RWPE1 (cell line): ENCODE results near the gene CCNI.

Source experiments
- CTCF ChIA-PET: fragments of 350-600 bp; sonication (Branson Sonifier 250); formaldehyde crosslinking; extraction: SDS; loops from one replicate; lab custom pipeline; 2021; lab: Yijun Ruan, JAX
- POLR2A ChIA-PET: fragments of 400-600 bp; formaldehyde crosslinking; extraction: SDS; loops from one replicate; lab custom pipeline; 2020; ENCODE audit warnings: antibody characterized with exemption; ENCODE audit not compliant: low non-redundant PET; lab: Yijun Ruan, JAX
- DNase-seq: peaks from one replicate; pipeline ENCODE4 v3.0.0; 2012; ENCODE audit warnings: low spot score
- H3K27ac ChIP-seq: fragments of 450-650 bp; 2 replicates; pipeline ENCODE4 v1.5.1; 2017
- TF ChIP-seq, protein P1 (sequence below): fragments of 450-650 bp; conservative IDR thresholded peaks from 2 replicates; pipeline ENCODE4 v1.5.1; 2017; ENCODE audit warnings: low read depth, mild to moderate bottlenecking

CCNI gene

DNA sequence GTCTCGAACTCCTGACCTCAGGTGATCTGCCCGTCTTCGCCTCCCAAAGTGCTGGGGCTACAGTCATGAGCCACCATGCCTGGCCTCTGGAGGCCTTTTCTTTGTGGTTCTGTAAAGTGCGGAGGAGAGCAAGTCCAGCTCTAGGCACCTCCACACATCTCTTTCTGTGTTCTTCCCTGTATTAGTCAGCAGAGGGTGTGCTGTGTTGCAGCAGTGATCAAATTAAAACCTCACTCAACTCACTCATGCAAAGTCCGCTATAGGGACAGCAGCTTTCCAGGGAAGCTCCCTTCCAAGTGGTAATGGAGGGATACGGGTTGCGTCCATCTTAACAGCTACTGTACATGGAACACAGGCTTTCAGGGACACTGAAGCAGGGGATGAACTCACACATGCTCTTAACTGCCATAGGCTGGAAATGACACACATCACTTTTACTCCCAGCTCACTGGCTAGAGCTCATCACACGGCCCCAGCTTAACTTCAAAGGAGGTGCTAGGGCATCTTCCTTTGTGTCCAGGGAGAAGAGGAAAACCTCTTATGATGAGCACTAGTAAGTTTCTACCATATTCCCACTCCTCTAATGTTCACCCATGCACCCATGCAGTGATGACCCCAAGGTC is 45.2 kb upstream of the CCNI start:
- POLR2A ChIA-PET, result no interaction called here
- CTCF ChIA-PET, result interaction anchor here (0.6 to 0.8 kb wide), 3 partner anchors 14 to 1036 kb away, joined by 3 read pairs; no protein-coding TSS in a partner anchor
- H3K27ac ChIP-seq, result no peak overlapping the region
- DNase-seq, result no peak
- TF ChIP-seq, protein P1, sequence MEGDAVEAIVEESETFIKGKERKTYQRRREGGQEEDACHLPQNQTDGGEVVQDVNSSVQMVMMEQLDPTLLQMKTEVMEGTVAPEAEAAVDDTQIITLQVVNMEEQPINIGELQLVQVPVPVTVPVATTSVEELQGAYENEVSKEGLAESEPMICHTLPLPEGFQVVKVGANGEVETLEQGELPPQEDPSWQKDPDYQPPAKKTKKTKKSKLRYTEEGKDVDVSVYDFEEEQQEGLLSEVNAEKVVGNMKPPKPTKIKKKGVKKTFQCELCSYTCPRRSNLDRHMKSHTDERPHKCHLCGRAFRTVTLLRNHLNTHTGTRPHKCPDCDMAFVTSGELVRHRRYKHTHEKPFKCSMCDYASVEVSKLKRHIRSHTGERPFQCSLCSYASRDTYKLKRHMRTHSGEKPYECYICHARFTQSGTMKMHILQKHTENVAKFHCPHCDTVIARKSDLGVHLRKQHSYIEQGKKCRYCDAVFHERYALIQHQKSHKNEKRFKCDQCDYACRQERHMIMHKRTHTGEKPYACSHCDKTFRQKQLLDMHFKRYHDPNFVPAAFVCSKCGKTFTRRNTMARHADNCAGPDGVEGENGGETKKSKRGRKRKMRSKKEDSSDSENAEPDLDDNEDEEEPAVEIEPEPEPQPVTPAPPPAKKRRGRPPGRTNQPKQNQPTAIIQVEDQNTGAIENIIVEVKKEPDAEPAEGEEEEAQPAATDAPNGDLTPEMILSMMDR, result no peak

DNA sequence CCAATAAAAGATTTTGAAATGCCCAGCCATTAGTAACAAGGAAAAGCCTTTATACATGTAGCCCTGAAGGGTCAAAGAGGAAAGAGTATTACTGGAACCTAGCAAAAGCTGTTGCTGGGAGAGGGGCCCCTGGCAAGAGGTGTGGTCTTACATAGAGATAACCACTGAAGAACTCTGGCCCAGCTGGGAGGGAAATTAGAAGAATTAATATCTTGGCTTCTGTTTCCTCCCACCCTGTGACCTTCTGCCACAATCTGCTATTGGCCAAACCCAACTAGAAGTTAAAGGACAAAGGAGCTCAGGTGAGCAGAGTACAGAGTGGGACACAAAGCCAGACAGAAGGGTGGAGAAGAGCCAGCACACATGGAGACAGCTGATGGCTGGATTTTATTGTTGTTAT is 41.9 kb upstream of the CCNI start:
- H3K27ac ChIP-seq, result no peak overlapping the region
- POLR2A ChIA-PET, result no interaction called here
- no peak for DNase-seq
- CTCF ChIA-PET, result no interaction called here
- TF ChIP-seq, protein P1, result no peak

DNA sequence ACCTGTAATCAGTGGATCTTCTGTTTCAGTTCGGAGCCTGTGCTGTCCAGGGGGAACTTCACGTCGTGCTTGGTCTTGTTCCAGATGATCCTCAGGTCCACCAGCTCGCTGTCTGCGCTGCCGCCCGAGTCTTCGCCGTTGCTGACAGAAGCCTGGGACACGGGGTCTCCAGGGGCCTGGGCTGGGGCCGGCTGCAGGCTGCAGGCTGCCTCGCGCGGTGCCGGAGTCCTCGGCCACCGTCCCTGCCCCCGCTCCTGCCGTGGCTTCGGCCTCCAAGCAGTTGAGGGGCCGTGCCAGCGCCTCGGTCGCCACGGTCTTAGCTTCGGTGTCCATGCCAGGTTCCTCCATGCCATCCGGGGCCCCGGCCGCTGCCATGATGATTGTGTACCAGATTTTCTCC is 37.3 kb upstream of the CCNI start:
- POLR2A ChIA-PET, result no interaction called here
- TF ChIP-seq, protein P1, result no peak
- no peak for DNase-seq
- CTCF ChIA-PET, result no interaction called here
- no peak overlapping the region for H3K27ac ChIP-seq

DNA sequence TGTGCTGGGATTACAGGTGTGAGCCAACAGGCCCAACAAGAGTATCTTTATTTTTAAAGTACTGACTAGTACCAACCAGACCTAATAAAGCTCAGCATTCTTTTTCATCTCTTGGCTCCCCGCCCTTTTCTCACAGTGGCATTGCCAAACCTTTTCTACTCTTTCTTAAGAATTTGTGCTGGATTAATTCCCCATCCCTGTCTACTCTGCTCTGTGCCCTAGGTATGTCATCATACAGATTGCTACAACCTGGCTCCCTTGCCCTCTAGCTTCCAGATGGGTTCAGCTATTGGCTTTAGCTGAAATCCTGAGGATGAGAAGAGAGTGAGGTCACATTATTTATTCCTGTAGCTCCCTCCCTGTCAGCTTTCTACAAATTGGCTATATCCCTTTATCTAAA is 34.9 kb upstream of the CCNI start:
- CTCF ChIA-PET, result interaction anchor here (0.5 kb wide), 1 partner anchor 13 kb away, joined by 3 read pairs; no protein-coding TSS in a partner anchor
- no peak for DNase-seq
- no peak overlapping the region for H3K27ac ChIP-seq
- POLR2A ChIA-PET, result no interaction called here
- TF ChIP-seq, protein P1, result no peak

DNA sequence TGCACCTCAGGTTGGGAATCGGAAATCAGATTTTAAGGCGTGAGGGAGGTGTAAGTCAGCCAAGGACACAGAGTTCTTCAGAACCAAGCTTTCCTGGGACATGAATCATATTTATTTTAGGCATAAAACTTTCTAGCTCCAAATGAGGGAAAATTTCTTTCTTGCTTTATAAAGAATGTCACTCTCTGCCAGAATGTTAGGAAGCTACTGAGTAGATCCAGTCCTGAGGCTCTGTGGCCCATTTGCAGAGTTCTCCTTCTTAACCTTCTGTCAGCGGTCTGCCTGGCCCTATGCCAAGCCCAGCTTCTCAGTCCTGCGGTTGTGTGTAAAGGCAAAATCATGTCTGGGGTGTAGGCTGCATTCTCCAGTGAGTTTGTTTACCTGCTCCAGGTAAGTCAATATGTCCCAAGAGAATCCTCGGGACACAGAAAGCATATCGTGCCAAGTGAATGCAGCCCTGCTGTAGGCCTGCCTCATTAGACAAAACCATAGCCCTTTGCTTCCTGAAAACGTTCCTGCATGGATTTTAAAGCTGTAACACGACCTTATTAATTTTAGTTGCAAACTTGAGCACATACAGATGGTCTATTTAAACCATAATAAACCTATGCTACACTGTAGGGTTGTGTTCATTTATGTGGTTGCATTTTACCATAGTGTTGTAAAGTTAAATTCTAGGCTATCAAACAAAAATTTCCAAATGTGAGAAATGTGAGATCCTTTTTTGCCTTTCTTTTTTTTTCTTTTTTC is 29.2 kb upstream of the CCNI start:
- ChIA-PET CTCF (interaction anchor here (0.7 to 2.1 kb wide), 3 partner anchors 10 to 27 kb away, joined by 3 to 19 read pairs (median 3); no protein-coding TSS in a partner anchor), POLR2A (interaction anchor here (1.3 kb wide), 1 partner anchor 9 kb away, joined by 4 read pairs; no protein-coding TSS in a partner anchor)
- peak; percentile 22 for DNase-seq
- TF ChIP-seq, protein P1, result no peak
- peak overlapping the region; percentile 44; the same call in 1 of the 2 replicates for H3K27ac ChIP-seq

DNA sequence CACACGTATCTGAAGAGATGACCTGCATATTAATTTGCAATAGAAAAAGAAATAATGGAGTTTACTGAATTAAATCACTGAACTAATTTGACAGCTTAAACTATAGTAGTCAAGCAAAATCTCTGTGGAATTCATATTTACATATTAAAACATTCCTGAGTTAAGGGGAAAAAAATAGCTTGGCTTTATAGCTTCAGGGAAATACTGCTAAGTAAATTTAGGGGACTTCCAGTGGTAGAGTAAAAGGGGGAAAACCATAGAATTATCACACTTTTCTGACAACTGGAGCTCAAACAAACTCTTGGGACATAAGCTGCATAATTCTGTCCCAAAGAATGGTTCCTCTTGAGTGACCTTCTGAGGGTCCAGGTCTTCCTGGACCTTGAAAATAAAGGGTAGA is 28.6 kb upstream of the CCNI start:
- ChIA-PET CTCF (interaction anchor here (0.7 to 2.1 kb wide), 3 partner anchors 9 to 28 kb away, joined by 3 to 19 read pairs (median 3); no protein-coding TSS in a partner anchor), POLR2A (interaction anchor here (1.3 kb wide), 1 partner anchor 9 kb away, joined by 4 read pairs; no protein-coding TSS in a partner anchor)
- TF ChIP-seq, protein P1, result no peak
- H3K27ac ChIP-seq, result no peak overlapping the region
- no peak for DNase-seq
